Suppressor macrophage treated with lipopolysaccharide for 4 hours (primary cell): Measurements from ENCODE around the gene EDC4.
"Not testable (repeated sequence)": the region's sequence is repeated elsewhere in the genome, so short reads cannot be mapped to it uniquely, and the experiment has no call there.

ENCODE experiments used
- DNase-seq: peaks from one replicate; pipeline ENCODE4 v3.0.0-alpha.2; 2020

The EDC4 gene

DNA sequence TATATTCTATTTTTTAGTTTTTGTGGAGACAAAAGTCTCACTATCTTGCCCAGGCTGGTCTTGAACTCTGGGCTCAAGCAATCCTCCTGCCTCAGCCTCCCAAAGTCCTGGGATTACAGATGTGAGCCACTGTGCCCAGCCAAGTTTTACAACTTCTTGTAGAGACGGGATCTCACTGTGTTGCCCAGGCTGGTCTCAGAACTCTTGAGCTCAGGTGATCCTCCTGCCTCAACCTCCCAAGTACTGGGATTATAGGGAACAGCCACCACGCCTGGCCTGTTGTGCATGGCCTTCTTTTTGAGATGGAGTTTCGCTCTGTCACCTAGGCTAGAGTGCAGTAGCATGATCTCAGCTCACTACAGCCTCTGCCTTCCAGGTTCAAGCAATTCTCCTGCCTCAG is 19.2 kb upstream of the EDC4 start:
- no peak for DNase-seq

GRCh38 chr16:67855789-67856188 is 17.1 kb upstream of the EDC4 start:
- no peak for DNase-seq

GRCh38 chr16:67856927-67857546 is 15.8 kb upstream of the EDC4 start:
- no peak for DNase-seq

- DNase-seq, result peak; percentile 92
These were observed 15.2 kb upstream of the EDC4 start for GRCh38 chr16:67857547-67858233.

DNA sequence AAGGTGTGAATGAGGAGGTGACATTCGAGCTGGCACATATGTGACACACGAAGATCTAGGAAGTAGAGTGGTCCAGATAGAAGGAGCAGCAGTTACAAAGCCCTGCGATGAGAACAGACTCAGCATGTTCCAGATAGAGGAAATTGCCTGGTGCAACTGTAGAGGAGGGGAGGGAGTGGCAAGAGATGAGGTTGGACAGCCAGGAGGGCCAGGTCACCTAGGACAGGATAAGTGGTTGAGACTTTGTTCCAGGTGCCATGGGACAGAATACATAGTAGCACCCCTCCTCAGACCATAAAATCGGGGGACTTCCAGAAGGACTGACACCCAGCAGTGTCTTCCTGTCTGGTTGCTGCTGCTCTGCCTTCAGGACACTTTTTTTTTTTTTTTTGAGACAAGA is 14.4 kb upstream of the EDC4 start:
- no peak for DNase-seq

DNA sequence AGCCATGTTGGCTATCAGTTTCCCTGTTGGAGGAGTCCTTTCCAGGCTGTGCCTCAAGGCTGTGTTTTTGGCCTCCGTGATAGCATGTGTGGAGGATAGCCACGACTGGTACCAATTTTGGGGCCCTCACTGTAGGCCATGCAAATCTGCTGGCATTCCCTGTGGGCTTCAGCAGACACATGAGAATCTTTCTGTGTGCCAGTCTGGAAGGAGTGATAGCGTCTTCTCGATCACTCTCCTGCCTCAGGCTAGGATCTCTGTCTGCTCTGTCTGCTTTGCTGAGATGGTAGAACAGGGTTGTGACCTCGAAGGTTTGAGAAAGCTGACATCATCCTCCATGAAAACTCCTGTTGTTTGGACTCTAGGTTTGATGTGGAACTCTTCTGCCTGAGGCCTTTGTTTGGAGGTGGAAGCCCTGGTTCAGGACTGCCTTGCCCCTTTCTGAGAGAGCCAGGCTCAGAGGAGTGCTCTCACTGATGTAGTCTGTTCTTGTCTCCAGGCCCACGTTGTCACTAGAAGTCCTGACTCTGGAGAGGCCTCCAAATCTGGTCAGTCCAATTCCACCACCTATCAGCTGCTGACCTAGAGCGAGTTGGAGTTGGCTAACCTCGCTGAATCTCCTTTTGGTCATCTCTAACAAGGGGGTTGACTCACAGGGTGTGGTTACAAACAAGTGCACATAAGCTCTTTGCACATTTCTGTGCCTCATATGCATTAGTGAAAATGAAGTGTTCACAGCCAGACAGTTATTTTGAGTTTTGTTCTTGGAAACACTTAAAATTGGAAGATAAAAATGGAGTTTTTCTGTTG is 12.1 kb upstream of the EDC4 start:
- peak; percentile 26 for DNase-seq

GRCh38 chr16:67861877-67862276 is 11.0 kb upstream of the EDC4 start:
- DNase-seq, result no peak

GRCh38 chr16:67862623-67863583 is 9.9 kb upstream of the EDC4 start:
- no peak for DNase-seq

DNA sequence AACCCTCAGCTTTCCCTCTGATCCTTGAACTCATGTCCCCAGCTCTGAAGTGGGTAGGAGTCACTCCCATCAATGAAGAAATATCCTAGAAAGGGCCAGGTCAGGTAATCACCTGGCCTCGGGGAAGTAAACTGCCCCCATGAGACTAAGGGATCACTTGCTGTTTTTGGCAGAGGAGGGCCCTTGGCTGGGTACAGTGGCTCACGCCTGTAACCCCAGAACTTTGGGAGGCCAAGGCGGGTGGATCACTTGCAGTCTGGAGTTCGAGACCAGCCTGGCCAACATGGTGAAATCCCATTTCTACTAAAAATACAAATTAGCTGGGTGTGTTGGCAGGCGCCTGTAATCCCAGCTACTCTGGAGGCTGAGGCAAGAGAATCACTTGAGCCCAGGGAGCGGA is 8.8 kb upstream of the EDC4 start:
- not testable (repeated sequence) for DNase-seq

- no peak for DNase-seq
These were observed 8.3 kb upstream of the EDC4 start for GRCh38 chr16:67864594-67864993.

GRCh38 chr16:67865318-67865717 is 7.5 kb upstream of the EDC4 start:
- DNase-seq, result peak; percentile 55

DNA sequence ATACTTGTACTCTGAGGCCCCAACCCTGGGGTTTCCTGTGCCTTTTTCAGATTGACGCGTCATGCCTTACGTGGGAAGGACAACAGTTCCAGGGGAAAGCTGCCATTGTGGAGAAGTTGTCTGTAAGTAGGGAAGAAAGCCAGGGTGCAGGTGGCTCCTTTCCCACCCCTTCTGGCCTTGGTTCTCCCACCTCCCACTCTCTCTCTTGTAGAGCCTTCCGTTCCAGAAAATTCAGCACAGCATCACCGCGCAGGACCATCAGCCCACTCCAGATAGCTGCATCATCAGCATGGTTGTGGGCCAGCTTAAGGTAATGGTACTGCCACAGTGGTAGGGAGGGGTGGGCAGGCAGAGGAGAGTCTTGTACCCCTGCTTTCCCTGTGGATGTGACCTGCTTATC is 4.6 kb upstream of the EDC4 start:
- DNase-seq, result no peak

DNA sequence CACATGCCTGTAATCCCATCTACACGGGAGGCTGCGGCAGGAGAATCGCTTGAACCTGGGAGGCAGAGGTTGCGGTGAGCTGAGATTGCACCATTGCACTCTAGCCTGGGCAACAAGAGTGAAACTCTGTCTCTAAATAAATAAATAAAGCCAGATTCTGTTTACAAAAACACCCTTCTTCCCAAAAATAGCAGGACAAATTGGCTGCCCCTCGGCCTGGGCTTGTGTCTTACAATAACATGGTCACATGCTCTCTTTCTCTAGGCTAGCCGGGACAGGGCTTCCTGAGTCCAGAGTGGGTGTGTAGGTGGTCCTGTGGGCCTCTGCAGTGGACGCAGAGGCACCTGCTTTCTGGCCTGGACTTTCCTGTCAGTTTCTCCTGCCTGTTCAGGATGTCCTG is 3.2 kb upstream of the EDC4 start:
- DNase-seq, result no peak

DNA sequence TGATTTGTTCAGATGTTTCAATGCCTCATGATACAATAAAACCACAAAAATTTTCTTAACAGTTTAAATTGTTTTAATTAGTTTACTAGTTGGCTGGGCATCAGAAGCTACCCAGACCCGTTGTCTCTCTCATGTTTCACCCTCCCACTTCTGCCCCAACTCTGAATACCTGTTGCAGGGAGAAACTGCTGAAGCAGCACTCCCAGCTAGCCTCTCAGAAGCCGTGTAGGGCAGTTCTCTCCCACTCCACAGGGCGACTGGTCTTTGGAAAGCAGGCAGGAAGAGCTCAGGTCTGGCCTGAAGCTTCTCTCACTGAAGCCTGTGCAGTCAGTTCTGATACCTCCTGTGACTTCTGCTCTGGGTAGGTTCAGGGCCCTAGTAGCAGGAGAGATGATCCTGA is 1.6 kb upstream of the EDC4 start:
- DNase-seq, result no peak

GRCh38 chr16:67872131-67872630 is 671 bp upstream of the EDC4 start:
- DNase-seq, result no peak

DNA sequence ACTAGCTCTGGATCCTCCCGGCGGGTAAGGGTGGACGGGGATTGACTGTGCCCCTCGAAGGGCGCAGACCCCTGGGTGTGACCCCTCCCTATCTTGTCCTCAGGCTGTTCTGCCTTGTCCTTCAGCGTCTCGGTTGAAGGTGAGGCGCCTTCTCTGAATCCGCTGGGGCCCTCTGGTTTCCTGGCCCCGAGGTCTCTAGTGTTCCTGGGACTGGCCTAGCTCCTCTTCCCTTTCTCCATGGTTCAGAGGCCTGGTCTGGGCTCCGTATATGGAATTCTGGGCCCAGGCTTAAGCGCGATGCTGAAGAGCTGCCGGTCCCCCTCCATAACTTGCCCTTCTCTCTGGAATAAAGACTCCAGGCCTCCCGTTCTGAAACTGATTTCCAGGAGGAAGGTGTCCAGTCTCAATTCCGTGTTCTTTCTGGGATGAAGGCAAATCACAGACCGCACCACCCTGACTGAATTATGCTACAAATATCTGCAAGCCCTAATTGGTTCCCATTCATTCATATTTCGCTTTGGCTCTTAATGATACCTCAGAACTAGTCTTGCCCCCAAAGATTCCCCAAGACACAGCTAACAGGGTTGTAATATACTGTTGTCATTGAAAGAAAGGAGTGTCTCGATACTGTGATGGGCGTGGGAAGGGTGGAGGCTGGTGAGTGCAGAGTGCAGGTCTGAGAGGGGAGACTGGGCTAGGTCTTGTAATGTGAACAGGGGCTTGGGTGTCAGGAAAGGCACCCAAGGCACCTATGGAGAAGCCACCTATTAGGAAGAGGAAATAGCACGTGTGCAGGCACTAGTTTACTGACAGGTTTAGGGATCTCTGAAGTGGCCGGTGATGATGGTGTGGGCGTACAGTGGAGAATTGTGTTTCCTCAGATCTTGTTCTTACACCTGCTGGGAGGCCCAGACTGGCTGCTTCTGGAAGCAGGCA is 851 bp downstream of the EDC4 start:
- peak; percentile 11 for DNase-seq

DNA sequence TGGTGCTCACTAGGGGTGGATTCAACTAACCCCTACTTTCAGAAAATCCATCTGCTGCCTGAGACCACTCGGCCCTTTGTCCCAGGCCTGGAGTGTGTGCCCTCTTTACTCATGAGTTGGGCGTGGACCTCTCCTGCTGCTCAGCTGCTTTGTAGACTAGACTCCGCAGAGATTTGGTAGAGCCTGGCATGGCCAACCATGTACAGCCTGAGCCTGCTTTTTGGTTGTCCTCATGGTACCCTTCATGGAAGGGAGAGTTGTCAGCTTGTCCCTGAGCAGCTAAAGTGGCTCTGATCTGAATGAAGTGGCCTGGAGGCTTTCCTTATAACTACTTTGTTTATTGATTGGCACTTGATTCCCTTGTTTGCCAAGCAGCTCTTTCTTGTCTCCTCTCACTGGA is 1.5 kb downstream of the EDC4 start:
- DNase-seq, result no peak

GRCh38 chr16:67877064-67877463 is 4.2 kb downstream of the EDC4 start:
- no peak for DNase-seq

GRCh38 chr16:67878232-67878631 is 5.4 kb downstream of the EDC4 start:
- no peak for DNase-seq

DNA sequence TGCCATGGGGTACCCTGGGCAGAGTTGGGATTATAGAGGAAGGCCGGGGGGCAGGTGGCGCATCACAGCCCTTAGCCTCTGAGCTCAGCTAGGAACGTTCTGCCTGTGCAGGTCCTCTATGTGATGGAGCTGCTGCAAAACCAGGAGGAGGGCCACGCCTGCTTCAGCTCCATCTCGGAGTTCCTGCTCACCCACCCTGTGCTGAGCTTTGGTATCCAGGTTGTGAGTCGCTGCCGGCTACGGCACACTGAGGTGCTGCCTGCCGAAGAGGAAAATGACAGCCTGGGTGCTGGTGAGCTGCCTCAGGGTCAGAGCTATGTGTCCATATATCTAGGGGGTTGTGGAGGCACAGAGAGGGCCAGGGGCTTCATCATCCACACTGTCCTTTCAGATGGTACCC is 6.0 kb downstream of the EDC4 start:
- no peak for DNase-seq

DNA sequence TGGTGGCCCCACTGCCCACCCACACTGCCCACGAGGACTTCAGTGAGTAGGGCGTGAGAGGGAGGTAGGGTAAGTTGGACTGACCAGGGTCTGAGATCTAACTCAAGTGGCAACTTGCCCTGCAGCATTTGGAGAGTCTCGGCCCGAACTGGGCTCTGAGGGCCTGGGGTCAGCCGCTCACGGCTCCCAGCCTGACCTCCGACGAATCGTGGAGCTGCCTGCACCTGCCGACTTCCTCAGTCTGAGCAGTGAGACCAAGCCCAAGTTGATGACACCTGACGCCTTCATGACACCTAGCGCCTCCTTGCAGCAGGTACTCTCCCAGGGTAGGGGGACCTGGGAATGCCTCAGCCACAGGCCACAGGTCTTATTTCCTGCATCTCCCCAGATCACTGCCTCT is 6.6 kb downstream of the EDC4 start:
- DNase-seq, result no peak

DNA sequence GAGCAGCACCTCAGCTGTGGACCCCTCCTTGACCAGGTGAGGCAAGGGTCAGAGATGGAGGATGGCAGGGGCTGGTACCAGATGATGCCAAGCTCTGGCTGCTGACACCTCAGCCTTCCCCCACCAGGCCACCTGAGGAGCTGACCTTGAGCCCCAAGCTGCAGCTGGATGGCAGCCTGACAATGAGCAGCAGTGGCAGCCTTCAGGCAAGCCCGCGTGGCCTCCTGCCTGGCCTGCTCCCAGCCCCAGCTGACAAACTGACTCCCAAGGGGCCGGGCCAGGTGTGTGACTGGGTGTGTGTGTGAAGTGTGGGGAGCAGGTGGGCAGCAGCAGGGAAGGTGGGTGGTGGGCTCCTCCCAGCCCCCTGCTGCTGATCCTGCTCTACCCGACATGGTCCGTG is 7.1 kb downstream of the EDC4 start:
- DNase-seq, result no peak
